ENCODE results near the gene HOXB8.

Gene HOXB8

DNA sequence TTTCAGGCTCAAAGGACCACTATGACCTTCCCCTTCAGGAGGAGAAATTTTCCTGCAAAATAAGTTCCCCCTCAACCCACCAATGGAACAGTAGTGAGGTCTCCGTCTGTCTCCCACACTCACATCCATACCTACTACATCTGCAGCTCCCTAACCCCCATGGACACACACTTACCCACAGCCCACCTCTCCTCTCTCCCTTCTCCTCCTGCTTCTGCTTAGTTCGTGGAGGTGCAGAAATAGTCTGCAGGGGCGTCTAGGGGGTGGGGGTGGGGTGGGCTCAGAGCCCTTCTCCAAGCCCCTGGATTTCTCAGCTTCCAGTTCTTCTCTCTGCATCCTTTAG is 45.9 kb downstream of the HOXB8 start:
- DNase-seq, result no peak
- Histone ChIP-seq H3K27me3 (peaks cover 99% of the 10 kb centered on the region), H3K4me1 (no peaks in the 10 kb centered on the region), H3K36me3 (no peaks in the 10 kb centered on the region), H3K4me3 (ENCODE audit: low read depth, low read length) (no peak overlapping the region), H3K9me3 (no peaks in the 10 kb centered on the region)
- TF ChIP-seq, protein P1, sequence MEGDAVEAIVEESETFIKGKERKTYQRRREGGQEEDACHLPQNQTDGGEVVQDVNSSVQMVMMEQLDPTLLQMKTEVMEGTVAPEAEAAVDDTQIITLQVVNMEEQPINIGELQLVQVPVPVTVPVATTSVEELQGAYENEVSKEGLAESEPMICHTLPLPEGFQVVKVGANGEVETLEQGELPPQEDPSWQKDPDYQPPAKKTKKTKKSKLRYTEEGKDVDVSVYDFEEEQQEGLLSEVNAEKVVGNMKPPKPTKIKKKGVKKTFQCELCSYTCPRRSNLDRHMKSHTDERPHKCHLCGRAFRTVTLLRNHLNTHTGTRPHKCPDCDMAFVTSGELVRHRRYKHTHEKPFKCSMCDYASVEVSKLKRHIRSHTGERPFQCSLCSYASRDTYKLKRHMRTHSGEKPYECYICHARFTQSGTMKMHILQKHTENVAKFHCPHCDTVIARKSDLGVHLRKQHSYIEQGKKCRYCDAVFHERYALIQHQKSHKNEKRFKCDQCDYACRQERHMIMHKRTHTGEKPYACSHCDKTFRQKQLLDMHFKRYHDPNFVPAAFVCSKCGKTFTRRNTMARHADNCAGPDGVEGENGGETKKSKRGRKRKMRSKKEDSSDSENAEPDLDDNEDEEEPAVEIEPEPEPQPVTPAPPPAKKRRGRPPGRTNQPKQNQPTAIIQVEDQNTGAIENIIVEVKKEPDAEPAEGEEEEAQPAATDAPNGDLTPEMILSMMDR (IDR thresholded peaks at IDR 0.05; ENCODE audit: low read depth, low read length), result no peak

DNA sequence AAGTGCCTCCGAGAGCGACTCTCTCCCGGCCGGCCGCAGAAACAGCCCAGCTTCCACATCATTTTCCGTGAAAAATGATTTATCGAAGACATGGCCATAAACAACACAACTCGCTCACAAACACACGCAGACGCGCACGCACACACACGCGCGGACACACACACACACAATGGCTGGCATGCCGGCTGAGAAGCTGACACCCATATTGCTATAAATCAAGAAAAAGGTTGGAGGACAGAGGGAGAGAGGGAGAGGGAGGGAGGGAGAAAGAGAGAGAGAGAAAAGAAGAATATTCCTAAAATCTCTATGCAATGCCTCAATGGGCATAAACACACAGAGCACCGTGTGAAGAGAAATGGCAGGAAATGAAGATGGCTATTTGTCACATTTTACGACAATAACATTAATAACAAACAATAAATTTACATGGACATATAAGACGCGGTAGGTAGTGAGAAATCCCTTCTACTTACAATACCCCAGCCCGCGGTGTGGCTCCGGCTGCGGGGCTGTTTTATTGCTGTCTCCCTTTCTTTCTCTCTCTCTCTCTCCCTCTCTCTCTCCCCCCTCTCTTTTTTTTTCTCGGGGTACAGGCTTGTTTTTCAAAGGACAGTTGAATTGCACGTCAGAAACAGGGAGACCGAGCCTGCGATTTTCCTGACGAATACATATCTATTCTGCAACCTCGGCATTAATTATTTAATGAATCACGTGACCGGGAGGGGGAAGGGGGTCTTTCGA is 46.4 kb downstream of the HOXB8 start:
- TF ChIP-seq, protein P1 (IDR thresholded peaks at IDR 0.05; ENCODE audit: low read depth, low read length), result no peak
- no peaks in the 10 kb centered on the region for H3K9me3 ChIP-seq
- no peaks in the 10 kb centered on the region for H3K36me3 ChIP-seq
- H3K4me3 ChIP-seq (ENCODE audit: low read depth, low read length), result no peak overlapping the region
- H3K4me1 ChIP-seq, result no peaks in the 10 kb centered on the region
- no peak for DNase-seq
- H3K27me3 ChIP-seq, result peaks cover 99% of the 10 kb centered on the region

DNA sequence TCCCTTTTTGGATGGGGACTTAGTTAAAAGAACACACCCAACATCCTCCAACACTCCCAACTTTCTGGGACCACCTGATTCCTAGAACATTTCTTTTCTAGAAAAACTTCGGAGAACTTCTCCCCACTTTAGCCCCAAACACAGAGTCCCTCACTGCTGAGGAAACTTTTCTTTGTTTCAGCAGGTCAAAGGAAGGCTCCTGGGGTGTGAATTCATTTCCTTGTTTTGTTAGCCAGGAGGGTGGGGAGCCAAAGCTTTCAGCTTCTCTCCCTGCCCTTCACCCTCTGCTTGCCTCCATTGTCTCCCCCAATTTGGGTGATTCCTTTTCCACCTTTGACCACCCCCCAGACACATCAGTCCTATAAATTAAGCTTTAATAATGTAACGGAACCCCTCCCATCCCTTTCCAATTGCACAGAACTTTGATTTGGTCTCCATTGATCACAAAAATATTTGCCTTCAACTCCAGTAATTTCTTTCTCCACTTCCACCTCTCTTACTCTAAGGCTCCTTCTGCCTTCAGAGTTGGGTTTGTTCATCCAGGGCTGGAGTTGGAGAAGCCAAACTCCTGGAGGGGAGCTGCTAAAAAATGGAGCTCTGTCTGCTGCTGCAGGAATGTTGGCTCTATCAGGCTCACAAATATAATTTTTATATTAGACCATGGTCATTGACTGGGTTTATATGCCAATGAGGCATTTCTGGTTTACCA is 47.3 kb downstream of the HOXB8 start:
- Histone ChIP-seq H3K27me3 (peaks cover 99% of the 10 kb centered on the region), H3K4me1 (no peaks in the 10 kb centered on the region), H3K4me3 (ENCODE audit: low read depth, low read length) (no peak overlapping the region), H3K9me3 (no peaks in the 10 kb centered on the region), H3K36me3 (no peaks in the 10 kb centered on the region)
- TF ChIP-seq, protein P1 (IDR thresholded peaks at IDR 0.05; ENCODE audit: low read depth, low read length), result no peak
- DNase-seq, result no peak

DNA sequence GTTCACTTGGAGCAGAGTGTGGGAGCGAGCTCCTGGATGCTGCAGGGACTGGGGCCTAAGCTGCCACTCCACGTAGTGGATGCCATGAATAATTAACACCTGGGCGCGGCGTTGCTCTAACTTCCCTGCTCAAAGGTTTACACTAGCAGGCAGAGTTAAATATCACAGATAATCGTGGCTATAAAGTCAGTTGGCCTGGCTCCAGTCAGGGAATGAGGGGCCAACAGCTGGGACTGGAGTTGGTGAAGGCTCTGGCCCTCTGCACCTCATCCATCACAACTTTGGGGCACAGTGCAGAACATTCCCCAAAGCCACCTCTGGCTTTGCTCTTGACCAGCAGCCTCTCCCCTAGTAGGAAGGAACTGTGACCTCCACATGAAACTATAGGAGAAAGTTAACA is 47.9 kb downstream of the HOXB8 start:
- Histone ChIP-seq H3K36me3 (no peaks in the 10 kb centered on the region), H3K27me3 (peaks cover 99% of the 10 kb centered on the region), H3K4me1 (no peaks in the 10 kb centered on the region), H3K4me3 (ENCODE audit: low read depth, low read length) (no peak overlapping the region), H3K9me3 (no peaks in the 10 kb centered on the region)
- TF ChIP-seq, protein P1 (IDR thresholded peaks at IDR 0.05; ENCODE audit: low read depth, low read length), result no peak
- DNase-seq, result no peak

DNA sequence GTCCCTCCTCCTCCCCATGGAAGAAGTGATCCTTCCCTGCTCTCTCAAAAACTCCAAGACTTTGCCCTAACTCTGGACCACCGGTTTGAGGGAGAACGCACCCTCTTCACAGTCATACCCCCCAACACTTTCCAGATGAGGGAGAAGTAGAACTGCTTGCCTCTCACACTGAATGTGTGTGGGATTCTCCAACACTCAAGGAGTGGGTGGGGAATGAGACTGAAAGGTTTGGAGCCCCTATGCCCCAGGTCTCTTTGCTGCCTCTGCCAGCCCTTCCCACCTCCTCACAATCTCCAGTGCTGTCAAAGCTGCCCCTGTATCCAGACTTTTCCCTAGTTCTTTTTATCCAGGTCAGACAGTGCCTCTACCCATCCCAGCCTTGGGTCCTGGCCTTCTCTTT is 48.4 kb downstream of the HOXB8 start:
- Histone ChIP-seq H3K4me3 (ENCODE audit: low read depth, low read length) (no peak overlapping the region), H3K27me3 (peaks cover 99% of the 10 kb centered on the region), H3K4me1 (no peaks in the 10 kb centered on the region), H3K9me3 (no peaks in the 10 kb centered on the region), H3K36me3 (no peaks in the 10 kb centered on the region)
- no peak for DNase-seq
- TF ChIP-seq, protein P1 (IDR thresholded peaks at IDR 0.05; ENCODE audit: low read depth, low read length), result no peak
